Measurements from ENCODE around the gene ULBP3.

- TF ChIP-seq EP300 (IDR thresholded peaks at IDR 0.05; ENCODE audit: borderline replicate concordance): no peak
- TF ChIP-seq NFIC (IDR thresholded peaks at IDR 0.05): no peak
- no peak for TF ChIP-seq CEBPB (IDR thresholded peaks at IDR 0.05)
- TF ChIP-seq, protein P1, sequence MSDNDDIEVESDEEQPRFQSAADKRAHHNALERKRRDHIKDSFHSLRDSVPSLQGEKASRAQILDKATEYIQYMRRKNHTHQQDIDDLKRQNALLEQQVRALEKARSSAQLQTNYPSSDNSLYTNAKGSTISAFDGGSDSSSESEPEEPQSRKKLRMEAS (IDR thresholded peaks at IDR 0.05): no peak
- TF ChIP-seq TAF1 (IDR thresholded peaks at IDR 0.05; ENCODE audit: low read depth): no peak
These were observed 12.8 kb downstream of the ULBP3 start for GRCh38 chr6:150056156-150056555.

Measured in Ishikawa (cell line).